Activated naive CD8-positive, alpha-beta T cell treated with anti-CD3 and anti-CD28 coated beads, Interleukin-2, amount 10 ng/mL, durations not matched to agents 7 days and 5 days (primary cell): Measurements from ENCODE around the gene MYOZ1. TPM values are rescaled to one million over a fixed set of nuclear protein-coding genes. Genes with fewer than 3 reads are reported as not detected.

ENCODE experiments used
- ATAC-seq: fragments of 150-1000 bp; cut with Tn5 transposase; one replicate; pipeline ENCODE4 v1.10.0; 2021; ENCODE audit warnings: low read depth, moderate library complexity
- POLR2A ChIA-PET: fragments of 350-600 bp; sonication (Branson Sonifier 250); formaldehyde crosslinking; loops from one replicate; lab custom pipeline; 2021; ENCODE audit warnings: antibody characterized with exemption; lab: Charles Lee
- DNase-seq: peaks from one replicate; pipeline ENCODE4 v3.0.0; 2021
- H3K27ac Mint-ChIP-seq: one replicate; pipeline ENCODE4 v1.8.0; 2022; ENCODE audit warnings: mild to moderate bottlenecking, mixed read lengths
- H3K27me3 Mint-ChIP-seq: one replicate; pipeline ENCODE4 v1.8.0; 2022; ENCODE audit warnings: mild to moderate bottlenecking, moderate library complexity, mixed read lengths
- H3K36me3 Mint-ChIP-seq: one replicate; pipeline ENCODE4 v1.8.0; 2021; ENCODE audit warnings: mild to moderate bottlenecking, mixed read lengths
- H3K4me1 Mint-ChIP-seq: one replicate; pipeline ENCODE4 v1.8.0; 2021; ENCODE audit warnings: mixed read lengths
- H3K4me3 Mint-ChIP-seq: one replicate; pipeline ENCODE4 v1.8.0; 2022; ENCODE audit warnings: mild to moderate bottlenecking, moderate library complexity, mixed read lengths
- H3K9me3 Mint-ChIP-seq: one replicate; pipeline ENCODE4 v1.8.0; 2021; ENCODE audit warnings: mixed read lengths
- total RNA-seq, 2 experiments: library from RNA; stranded (reverse); gene quantifications; one replicate each; pipeline ENCODE4 v1.2.3, GENCODE V29; 2021

Gene MYOZ1
- total RNA-seq, 2 experiments from 2014 or later = not detected

DNA sequence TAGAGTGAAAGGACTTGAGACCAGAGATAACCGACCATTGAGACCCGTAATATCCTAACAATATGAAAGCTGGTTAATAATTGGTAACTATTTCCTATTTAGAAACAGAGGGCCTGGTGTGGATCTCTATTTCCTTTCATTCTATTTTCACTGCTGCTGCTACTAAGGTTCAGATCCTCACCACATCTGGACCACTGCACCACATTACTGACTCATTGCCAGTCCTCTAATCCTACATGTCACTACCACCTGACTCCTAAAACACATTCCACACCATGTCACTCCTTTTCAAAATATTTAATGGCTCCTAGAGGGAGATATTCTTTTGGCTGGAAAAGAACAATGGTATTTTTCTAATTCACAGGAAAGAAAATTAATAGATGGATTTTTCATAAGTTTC lies 56.5 kb downstream of the MYOZ1 start:
- no peak overlapping the region for H3K4me3 Mint-ChIP-seq
- no peaks in the 10 kb centered on the region for H3K27me3 Mint-ChIP-seq
- peaks cover 6% of the 10 kb centered on the region for H3K4me1 Mint-ChIP-seq
- no peak overlapping the region for H3K27ac Mint-ChIP-seq
- peaks cover 6% of the 10 kb centered on the region for H3K36me3 Mint-ChIP-seq
- peak; percentile 36 for ATAC-seq
- H3K9me3 Mint-ChIP-seq = peaks cover 6% of the 10 kb centered on the region
- DNase-seq = no peak
- POLR2A ChIA-PET = no interaction called here

DNA sequence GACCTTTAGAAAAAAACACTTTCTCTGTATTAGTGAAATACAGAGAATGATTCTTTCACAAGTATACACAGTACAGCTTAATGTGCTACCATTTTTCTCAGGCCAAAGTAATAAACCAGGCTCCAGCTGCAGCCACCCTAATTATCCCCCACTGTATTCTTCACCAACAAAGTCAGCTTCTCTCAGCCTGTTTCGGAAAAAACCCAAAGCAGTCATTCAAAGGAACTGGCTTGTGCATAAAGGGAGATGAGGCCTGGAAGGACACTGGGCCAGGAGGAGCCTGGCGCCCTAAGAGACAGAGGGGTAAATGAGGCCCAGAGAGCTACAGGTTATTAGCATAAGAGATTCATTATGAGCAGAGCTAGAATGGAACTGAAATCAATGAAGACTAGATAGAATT lies 59.4 kb downstream of the MYOZ1 start:
- DNase-seq = no peak
- POLR2A ChIA-PET = no interaction called here
- ATAC-seq = no peak

More for the DNA sequence above, 59.4 kb downstream of the MYOZ1 start:
- peaks cover 6% of the 10 kb centered on the region for H3K36me3 Mint-ChIP-seq
- peaks cover 4% of the 10 kb centered on the region for H3K4me1 Mint-ChIP-seq
- no peaks in the 10 kb centered on the region for H3K27me3 Mint-ChIP-seq
- no peak overlapping the region for H3K4me3 Mint-ChIP-seq
- H3K27ac Mint-ChIP-seq = no peak overlapping the region
- H3K9me3 Mint-ChIP-seq = peaks cover 6% of the 10 kb centered on the region

Other genes starting within 250 kb of the MYOZ1 start
- gene ANXA7, start 227.4 kb downstream of the MYOZ1 start, total RNA-seq = 10 to 100 TPM; 88.9 to 90.6 TPM
- 1 to 10 TPM; 4.0 to 4.8 TPM for gene MSS51, start 207.9 kb downstream of the MYOZ1 start, total RNA-seq
- gene PPP3CB, start 145.4 kb downstream of the MYOZ1 start, total RNA-seq = 10 to 100 TPM; 41.7 to 42.2 TPM
- 1 to 10 TPM; 3.4 to 4.1 TPM for gene USP54, start 50.1 kb downstream of the MYOZ1 start, total RNA-seq
- not detected for gene SYNPO2L, start 14.6 kb upstream of the MYOZ1 start, total RNA-seq
- 10 to 100 TPM; 10.2 to 11.3 TPM for gene AGAP5, start 56.6 kb upstream of the MYOZ1 start, total RNA-seq
- gene SEC24C, start 102.9 kb upstream of the MYOZ1 start, total RNA-seq = 10 to 100 TPM; 96.3 to 96.7 TPM
- 10 to 100 TPM; 23.0 to 24.8 TPM for gene CHCHD1, start 140.6 kb upstream of the MYOZ1 start, total RNA-seq
- gene ZSWIM8, start 144.1 kb upstream of the MYOZ1 start, total RNA-seq = 10 to 100 TPM; 93.4 to 95.2 TPM
- gene NDST2, start 170.1 kb upstream of the MYOZ1 start, total RNA-seq = 10 to 100 TPM; 80.1 to 82.0 TPM
- gene CAMK2G, start 233.1 kb upstream of the MYOZ1 start, total RNA-seq = 10 to 100 TPM; 48.6 to 53.5 TPM